ENCODE data around the gene SKI.
"Not testable (repeated sequence)": the region's sequence is repeated elsewhere in the genome, so short reads cannot be mapped to it uniquely, and the experiment has no call there.

Gene SKI

DNA sequence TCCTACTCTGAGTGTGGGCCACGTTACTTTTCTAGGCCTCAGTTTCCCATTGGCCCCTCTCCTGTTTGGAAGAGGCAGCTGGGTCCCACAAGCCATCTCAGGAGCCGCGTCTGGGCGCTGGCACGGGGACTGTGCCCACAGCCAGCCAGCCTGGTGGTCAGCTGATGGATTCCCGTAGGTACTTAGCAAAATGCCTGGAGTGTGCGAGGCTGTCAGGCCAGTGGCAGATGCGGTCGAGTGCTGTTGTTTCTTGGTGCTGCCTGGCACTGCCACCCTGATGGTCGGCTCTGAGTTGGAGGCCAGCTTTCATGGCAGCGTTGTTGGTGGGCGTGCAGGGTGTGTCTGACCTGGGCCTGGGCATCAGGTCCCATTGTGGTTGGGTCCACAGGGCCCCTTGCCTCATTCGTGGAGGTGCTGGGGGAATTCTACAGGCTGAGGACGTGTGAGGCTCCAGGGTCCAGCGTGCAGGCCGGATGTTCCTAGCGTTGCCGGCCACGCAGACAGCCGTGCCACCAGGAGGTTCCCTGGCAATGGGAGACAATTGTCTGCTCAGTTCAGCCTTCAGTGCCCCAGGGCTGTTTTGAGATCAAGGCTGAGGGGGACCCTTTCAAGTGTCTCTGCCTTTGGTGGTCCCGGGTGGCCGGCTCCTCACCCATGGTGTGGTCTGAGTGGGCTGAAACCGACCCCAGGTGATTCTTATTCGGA, 20.9 kb downstream of the SKI start:
- DNase-seq, result no peak

DNA sequence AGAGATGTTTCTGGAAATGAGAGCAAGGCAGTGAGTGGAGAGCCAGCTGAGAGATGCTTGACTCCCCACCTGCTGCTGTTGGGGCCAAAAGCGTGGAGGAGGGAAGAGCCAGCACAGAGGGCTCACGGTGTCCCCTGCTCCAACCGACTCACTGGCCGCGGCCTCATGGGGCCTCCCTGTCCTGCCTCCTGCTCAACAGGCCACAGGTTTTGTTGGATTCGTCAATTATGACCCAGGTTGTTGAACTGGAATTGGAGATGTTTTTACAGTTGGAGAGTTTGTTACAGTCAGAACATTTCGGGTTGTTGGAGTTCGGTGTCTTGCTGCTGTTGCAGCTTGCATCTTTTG, 21.4 kb downstream of the SKI start:
- no peak for DNase-seq

DNA sequence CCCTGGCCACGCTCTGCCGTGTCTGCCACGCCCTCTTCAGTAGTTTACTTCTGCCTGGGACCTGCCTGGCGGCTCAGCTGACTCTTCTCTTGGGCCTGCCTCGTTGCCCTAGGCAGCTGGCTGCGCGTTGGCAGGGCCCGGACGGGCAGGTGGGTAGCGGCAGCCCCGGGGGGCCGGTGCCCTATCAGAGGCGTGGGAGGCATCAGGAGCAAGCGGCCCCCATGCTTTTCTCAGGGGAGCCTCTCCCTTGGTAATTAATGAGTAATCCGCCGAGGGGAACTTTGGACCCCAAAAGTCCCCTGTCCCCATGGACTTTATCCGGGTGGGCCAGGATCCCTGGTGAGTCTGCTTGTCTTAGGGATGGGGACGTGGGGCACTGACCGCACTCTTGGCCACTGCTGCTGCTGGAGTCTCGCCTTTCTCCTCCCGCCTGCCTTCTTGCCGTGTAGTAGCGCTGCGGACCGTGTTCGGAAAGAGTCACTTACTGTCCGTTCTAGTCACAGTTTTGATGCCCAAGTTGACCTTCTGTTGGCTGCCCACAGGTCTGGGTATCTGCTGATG, 22.7 kb downstream of the SKI start:
- no peak for DNase-seq

DNA sequence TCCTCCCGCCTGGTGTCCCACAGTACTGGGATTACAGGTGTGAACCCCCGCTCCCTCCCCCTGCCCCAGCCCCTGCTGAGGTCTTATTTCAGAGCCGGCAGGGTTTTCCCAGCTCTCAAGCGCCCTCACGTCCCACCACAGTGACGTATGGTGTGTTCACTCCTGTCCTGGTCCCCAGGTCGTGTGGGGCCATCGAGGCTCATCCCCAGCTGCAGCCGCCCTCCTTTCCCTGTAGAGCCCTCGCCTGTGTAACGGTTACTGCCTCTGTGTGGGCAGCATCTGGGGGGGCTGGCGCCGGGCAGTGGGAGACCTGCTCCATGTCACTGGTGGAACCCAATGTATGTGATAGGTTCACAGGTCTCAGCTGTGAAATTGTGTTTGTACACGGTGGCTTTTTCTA, 23.2 kb downstream of the SKI start:
- no peak for DNase-seq

- DNase-seq, result no peak
These were observed 23.7 kb downstream of the SKI start for GRCh38 chr1:2251786-2252185.

DNA sequence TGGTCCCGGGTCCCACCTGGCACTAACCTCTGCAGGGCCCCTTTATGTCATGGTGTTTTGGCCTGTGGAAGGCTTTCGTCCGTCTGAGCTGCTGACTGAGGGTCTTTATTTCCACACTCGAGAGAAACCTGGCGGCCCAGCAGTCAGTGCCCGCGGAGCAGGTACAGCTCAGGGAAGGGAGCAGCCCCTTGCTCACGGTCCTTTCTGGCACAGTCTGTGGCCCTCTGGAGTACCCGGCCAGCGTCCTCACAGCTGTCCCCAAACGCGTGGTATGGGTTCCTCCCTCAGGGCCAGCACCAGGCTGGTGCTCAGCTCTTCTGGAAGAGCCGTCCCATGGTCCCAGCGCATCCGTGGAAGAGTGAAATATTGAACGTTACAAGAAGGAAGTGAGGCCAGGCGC, 24.3 kb downstream of the SKI start:
- DNase-seq, result no peak

DNA sequence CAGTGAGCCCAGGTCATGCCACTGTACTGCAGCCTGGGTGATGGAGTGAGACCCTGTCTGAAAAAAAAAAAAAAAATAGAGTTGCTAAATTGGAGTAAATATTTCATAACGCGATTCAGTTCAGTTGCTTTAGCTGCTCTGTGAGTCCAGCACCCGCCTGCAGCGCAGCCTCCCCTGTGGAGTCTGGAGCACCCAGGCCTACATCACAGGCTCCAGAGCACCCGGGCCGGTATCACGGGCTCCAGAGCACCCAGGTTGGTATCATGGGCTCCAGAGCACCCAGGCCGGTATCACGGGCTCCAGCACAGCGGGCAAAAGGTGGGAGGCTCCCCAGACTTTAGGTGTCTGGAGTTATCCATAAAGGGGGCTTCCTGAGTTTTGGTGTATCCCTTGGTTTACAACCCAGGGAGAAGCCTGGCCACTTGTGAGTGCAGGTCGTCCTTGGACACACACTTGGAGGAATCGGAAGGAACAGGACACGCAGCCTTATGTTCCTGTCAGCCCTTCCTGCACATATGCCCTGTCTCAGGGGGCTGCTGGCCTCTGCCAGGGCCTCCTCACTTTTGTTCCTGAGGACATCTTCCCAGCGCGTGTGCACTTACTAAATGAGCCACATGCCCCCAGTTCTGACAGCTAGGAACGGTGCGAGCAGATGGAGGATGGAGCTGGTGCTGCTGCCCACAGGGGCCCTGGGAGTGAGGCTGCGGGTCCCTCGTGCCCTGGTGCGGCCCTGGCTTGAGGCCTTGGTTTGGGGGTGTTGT, 25.1 kb downstream of the SKI start:
- DNase-seq, result no peak

DNA sequence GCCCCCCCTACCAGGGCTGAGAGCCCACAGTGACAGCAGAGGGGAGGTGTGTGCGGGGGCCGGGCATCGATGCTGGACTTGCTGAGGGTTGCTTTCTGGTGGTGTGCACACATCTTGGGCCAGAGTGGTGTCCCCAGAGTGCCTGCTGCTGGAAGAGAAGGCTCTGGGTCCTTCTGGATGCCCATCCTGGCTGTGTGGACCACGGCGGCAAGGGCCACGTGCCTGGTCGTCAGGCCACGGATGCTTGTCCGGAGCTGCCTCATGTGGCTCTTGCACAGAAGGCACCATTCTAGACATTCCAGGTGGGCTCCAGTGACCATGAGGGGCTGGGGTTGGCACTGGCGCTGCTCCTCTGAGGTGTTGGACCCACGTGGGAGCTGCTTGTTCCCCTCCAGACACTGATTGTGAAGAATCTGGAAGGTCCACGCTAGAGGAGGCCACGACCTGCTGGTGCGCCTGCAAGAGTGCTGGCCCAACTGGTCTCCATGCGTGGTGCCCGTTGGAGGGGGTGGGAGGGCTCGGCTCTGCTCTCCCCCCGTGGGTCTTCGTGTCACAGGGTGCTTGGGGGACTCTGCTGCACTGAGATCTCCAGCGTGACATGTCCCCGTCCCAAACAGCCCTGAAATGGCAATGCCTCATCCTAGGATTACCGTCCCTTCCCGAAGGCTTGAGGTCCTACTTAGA, 25.8 kb downstream of the SKI start:
- no peak for DNase-seq

- DNase-seq, result no peak
These were observed 26.9 kb downstream of the SKI start for GRCh38 chr1:2255047-2255419.

DNA sequence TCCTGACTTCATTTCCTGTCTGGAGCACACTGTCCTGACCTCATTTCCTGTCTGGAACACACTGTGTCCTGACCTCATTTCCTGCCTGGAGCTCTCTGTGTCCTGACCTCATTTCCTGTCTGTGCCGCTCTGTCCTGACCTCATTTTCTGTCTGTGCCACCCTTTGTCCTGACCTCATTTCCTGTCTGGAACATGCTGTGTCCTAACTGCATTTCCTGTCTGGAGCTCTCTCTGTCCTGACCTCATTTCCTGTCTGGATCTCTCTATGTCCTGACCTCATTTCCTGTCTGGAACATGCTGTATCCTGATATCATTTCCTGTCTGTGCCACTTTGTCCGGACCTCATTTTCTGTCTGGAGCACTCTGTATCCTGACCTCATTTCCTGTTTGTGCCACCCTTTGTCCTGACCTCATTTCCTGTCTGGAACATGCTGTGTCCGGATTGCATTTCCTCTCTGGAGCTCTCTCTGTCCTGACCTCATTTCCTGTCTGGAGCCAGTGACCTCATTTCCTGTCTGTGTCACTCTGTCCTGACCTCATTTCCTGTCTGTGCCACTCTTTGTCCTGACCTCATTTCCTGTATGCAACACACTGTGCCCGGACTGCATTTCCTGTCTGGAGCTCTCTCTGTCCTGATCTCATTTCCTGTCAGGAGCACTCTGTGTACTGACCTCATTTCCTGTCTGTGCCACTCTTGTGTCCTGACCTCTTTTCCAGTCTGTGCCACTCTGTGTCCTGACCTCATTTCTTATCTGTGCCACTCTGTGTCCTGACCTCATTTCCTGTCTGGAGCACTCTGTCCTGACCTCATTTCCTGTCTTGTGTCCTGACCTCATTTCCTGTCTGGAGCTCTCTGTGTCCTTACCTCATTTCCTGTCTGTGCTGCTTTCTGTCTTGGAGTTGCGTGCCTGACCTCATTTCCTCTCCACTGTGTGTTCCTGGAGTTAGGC, 27.6 kb downstream of the SKI start:
- peak; percentile 64 for DNase-seq

GRCh38 chr1:2256435-2257244, 28.5 kb downstream of the SKI start:
- no peak for DNase-seq

DNA sequence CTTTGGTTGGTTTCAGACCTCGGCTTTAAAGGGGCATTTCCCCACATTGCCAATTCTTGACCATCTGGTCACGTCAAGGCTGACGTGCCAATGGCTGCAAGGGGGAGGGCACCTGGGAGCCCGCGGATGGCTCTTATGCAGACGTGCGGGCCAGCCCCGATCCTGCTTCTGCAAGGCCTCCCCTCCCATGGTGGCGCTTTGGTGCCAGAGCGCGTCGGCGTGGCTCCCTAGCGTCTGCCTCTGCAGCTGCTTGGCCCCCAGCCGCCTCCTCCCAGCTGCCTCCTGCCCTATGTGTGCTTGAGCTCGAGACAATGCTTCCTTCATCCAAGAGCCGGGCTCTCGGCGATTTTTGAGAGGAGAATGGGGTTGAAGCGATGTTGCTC, 29.1 kb downstream of the SKI start:
- no peak for DNase-seq

GRCh38 chr1:2258122-2258681, 30.1 kb downstream of the SKI start:
- no peak for DNase-seq

DNA sequence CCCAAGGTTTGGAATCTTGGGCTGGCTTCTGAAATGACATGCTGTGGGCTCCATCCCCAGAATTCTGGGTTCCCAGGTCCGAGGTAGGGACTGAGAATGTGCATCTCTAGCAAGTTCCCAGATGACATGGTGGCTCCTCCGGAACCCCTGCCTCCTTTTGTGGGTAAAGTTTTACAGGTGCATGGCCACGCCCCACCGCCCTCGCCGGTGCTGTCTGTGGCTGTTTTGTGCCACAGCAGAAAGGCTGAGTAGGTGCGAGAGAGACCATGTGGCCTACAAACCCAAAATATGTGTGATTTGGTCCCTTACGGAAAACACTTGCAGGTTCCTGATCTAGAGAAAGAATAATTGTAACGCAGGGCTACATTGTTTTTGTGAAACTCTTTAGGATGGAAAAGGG, 30.9 kb downstream of the SKI start:
- DNase-seq, result no peak

DNA sequence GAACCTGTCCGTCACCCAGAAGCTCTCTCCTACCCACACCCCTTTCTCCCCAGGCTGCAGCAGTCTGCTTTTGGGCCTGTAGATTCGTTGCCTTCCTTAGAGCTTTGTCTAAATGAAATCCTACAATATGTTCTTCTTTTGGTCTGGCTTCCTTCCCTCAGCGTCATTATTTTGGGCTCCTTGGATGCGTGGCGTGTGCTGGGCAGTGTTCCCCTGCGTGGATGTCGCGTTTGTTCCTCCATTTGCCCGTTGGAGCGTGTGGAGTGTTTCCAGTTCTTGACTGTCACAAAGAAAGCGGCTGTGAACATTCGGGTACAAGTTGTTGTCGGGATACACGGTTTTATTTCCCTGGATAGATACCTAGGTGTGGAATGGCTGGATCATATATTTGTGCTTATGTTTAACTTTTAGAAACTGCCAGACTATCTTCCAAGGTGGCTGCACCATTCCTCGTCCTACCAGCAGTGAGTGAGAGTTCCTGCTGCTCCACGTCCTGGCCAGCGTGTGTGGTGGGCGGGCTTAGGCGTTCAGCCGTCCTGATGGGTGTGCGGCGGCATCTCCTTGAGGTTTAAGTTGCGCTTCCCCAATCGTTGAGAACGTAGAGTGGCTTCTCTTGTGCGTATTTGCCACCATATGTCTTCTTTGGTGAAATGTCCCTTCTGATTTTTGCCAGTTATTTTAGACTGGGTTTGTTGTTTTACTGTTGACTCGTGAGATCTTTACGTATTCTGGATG, 31.7 kb downstream of the SKI start:
- no peak for DNase-seq

DNA sequence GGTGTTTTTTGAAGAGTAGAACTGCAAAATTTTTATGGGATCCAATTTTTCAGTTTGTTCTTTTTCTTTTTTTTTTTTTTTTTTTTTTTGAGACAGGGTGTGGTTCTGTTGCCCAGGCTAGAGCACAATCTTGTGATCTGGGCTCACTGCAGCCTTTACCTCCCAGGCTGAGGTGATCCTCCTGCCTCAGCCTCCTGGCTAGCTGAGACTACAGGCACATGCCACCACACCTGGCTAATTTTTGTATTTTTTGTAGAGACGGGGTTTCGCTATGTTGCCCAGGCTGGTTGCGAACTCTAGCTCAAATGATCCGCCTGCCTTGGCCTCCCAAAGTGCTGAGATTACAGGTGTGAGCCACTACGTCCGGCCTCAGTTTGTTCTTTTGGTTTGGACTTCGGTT, 32.4 kb downstream of the SKI start:
- not testable (repeated sequence) for DNase-seq

- DNase-seq, result no peak
These were observed 32.8 kb downstream of the SKI start for GRCh38 chr1:2260917-2261316.

- DNase-seq, result not testable (repeated sequence)
These were observed 33.6 kb downstream of the SKI start for GRCh38 chr1:2261476-2262395.

GRCh38 chr1:2266301-2266975, 38.3 kb downstream of the SKI start:
- DNase-seq, result no peak
